ENCODE measurements around the gene ABTB2. TPM values are rescaled to one million over a fixed set of nuclear protein-coding genes. Genes with fewer than 3 reads are reported as not detected.

ABTB2 gene
- total RNA-seq, 1 experiment from 2014 or later, result 5.5 TPM

DNA sequence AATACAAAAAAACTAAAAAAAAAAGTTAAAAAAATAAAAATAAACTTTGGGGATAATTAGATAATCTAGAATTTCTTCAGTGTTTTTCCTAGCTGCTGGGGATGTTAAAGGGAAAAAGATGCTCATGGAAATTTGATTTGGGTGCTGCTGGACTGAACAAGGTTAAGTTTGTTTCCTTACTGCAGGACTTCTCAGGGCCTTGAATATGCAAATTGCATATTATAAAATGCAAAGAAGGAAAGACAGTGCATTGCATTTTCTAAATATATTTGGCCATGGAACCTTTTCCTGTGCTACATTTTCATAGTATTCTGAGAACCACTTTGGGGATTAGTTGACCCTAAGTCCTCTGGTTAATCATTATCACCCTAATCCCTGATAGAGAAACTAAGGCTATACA lies 79.6 kb downstream of the ABTB2 start:
- Histone ChIP-seq H2AFZ (ENCODE audit: low read length) (no peak overlapping the region), H3K56ac (ENCODE audit: insufficient read length, low read depth, low read length) (no peak overlapping the region), H3K4me1 (ENCODE audit: insufficient read depth, low read length) (no peaks in the 10 kb centered on the region), H3K9me3 (ENCODE audit: control insufficient read depth, low read depth, low read length) (no peaks in the 10 kb centered on the region), H3K4me2 (ENCODE audit: insufficient read depth, insufficient read length, low read length) (no peak overlapping the region), H3K79me1 (ENCODE audit: insufficient read depth, low read depth, low read length, poor library complexity, severe bottlenecking) (no peaks in the 10 kb centered on the region), H3K23me2 (ENCODE audit: insufficient read length, low read depth, low read length, poor library complexity, severe bottlenecking) (no peaks in the 10 kb centered on the region), H3K4ac (ENCODE audit: low read depth, low read length) (no peak overlapping the region), H2BK15ac (ENCODE audit: low read depth, low read length) (no peak overlapping the region), H2BK5ac (ENCODE audit: insufficient read length, low read length) (no peak overlapping the region), H4K8ac (replicated peaks; ENCODE audit: insufficient read length, low read depth, low read length) (no peak overlapping the region), H2BK120ac (ENCODE audit: low read depth, low read length, poor library complexity, severe bottlenecking) (no peak overlapping the region), H3K27ac (ENCODE audit: insufficient read length, low read depth, low read length) (no peak overlapping the region), H4K91ac (ENCODE audit: insufficient read length, low read depth, low read length) (no peak overlapping the region), H3T11ph (ENCODE audit: low read length) (no peak overlapping the region), H3K79me2 (ENCODE audit: insufficient read depth, low read length) (no peaks in the 10 kb centered on the region), H3K23ac (ENCODE audit: insufficient read length, low read depth, low read length) (no peak overlapping the region), H3K14ac (ENCODE audit: insufficient read depth, low read length) (no peak overlapping the region), H2BK20ac (ENCODE audit: low read depth, low read length, poor library complexity, severe bottlenecking) (no peak overlapping the region), H4K5ac (ENCODE audit: insufficient read length, low read depth, low read length) (no peak overlapping the region), H2AK5ac (ENCODE audit: insufficient read length, low read length) (no peak overlapping the region), H2BK12ac (ENCODE audit: insufficient read length, low read depth, low read length) (no peak overlapping the region), H4K20me1 (ENCODE audit: control insufficient read depth, insufficient read depth, insufficient read length) (no peaks in the 10 kb centered on the region), H3K9ac (ENCODE audit: extremely low read depth, insufficient read length, low read length) (no peak overlapping the region), H3K18ac (ENCODE audit: insufficient read length, low read depth, low read length) (no peak overlapping the region), H3K27me3 (ENCODE audit: insufficient read depth, low read length) (no peaks in the 10 kb centered on the region)
- Mint-ChIP-seq H3K27me3 (ENCODE audit: low read depth) (no peaks in the 10 kb centered on the region), H3K27ac (no peak overlapping the region), H3K36me3 (ENCODE audit: insufficient read depth in 1 of 3, low read depth in 3 of 3) (no peaks in the 10 kb centered on the region), H3K9me3 (no peaks in the 10 kb centered on the region), H3K4me3 (no peak overlapping the region), H3K4me1 (peaks cover 8 to 9% of the 10 kb centered on the region in 2 experiments; a peak in 2 of 4 replicates)
- DNase-seq, result no peak
- no peak for TF ChIP-seq CTCF (conservative IDR thresholded peaks at IDR 0.05)
